NCI-H524 treated with DMSO at 0.1 percent for 48 hours (cell line): ENCODE data around the gene ZBED1.
"Not testable (repeated sequence)": the region's sequence is repeated elsewhere in the genome, so short reads cannot be mapped to it uniquely, and the experiment has no call there.

Source experiments
- DNase-seq: peaks from one replicate; lab custom pipeline; 2025; lab: John Stamatoyannopoulos, UW

Gene ZBED1

GRCh38 chrX:2474963-2475726 lies 25.6 kb downstream of the ZBED1 start:
- no peak for DNase-seq

GRCh38 chrX:2474280-2474962 lies 26.4 kb downstream of the ZBED1 start:
- DNase-seq = no peak

GRCh38 chrX:2473064-2473463 lies 27.7 kb downstream of the ZBED1 start:
- DNase-seq = not testable (repeated sequence)

GRCh38 chrX:2471641-2472040 lies 29.1 kb downstream of the ZBED1 start:
- DNase-seq = no peak

- not testable (repeated sequence) for DNase-seq
These were observed 29.6 kb downstream of the ZBED1 start for GRCh38 chrX:2471126-2471525.

GRCh38 chrX:2469852-2470251 lies 30.9 kb downstream of the ZBED1 start:
- not testable (repeated sequence) for DNase-seq

GRCh38 chrX:2469196-2469685 lies 31.5 kb downstream of the ZBED1 start:
- DNase-seq = no peak

GRCh38 chrX:2468261-2469195 lies 32.2 kb downstream of the ZBED1 start:
- DNase-seq = no peak

- DNase-seq = no peak
These were observed 33.7 kb downstream of the ZBED1 start for GRCh38 chrX:2466876-2467656.

- DNase-seq = no peak
These were observed 36.1 kb downstream of the ZBED1 start for GRCh38 chrX:2464677-2465166.

- DNase-seq = no peak
These were observed 36.7 kb downstream of the ZBED1 start for GRCh38 chrX:2463973-2464676.

- not testable (repeated sequence) for DNase-seq
These were observed 37.3 kb downstream of the ZBED1 start for GRCh38 chrX:2463481-2463880.

GRCh38 chrX:2462780-2463179 lies 38.0 kb downstream of the ZBED1 start:
- DNase-seq = no peak

- no peak for DNase-seq
These were observed 38.7 kb downstream of the ZBED1 start for GRCh38 chrX:2462074-2462473.

- DNase-seq = no peak
These were observed 39.1 kb downstream of the ZBED1 start for GRCh38 chrX:2461711-2462016.

GRCh38 chrX:2460821-2461710 lies 39.7 kb downstream of the ZBED1 start:
- not testable (repeated sequence) for DNase-seq

- not testable (repeated sequence) for DNase-seq
These were observed 40.7 kb downstream of the ZBED1 start for GRCh38 chrX:2460048-2460447.

- no peak for DNase-seq
These were observed 42.5 kb downstream of the ZBED1 start for GRCh38 chrX:2458309-2458708.

GRCh38 chrX:2457289-2458133 lies 43.3 kb downstream of the ZBED1 start:
- no peak for DNase-seq
